ENCODE data around the gene LMTK3. TPM values are rescaled to one million over a fixed set of nuclear protein-coding genes. Genes with fewer than 3 reads are reported as not detected.

Gene LMTK3
- total RNA-seq, 1 experiment from 2014 or later: 15.9 TPM

DNA sequence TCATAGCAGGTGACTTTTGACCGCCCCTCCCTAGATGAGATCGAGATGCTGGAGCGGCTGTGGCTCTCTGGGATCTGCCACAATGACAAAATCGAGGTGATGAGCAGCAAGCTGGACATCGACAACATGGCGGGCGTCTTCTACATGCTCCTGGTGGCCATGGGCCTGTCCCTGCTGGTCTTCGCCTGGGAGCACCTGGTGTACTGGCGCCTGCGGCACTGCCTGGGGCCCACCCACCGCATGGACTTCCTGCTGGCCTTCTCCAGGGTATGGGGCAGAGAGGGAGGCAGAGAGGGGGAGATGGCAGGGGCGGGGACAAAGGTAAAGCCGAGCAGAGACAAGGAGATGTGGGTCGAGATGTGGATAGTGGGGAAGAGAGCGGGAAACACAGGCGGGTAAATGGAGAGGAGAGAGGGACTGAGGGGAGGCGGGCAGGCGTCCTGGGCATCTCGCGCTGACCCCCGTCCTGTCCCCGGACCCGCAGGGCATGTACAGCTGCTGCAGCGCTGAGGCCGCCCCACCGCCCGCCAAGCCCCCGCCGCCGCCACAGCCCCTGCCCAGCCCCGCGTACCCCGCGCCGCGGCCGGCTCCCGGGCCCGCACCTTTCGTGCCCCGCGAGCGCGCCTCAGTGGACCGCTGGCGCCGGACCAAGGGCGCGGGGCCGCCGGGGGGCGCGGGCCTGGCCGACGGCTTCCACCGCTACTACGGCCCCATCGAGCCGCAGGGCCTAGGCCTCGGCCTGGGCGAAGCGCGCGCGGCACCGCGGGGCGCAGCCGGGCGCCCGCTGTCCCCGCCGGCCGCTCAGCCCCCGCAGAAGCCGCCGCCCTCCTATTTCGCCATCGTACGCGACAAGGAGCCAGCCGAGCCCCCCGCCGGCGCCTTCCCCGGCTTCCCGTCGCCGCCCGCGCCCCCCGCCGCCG, 69.3 kb downstream of the LMTK3 start:
- Mint-ChIP-seq H3K4me3 (peak overlapping the region; percentile 36), H3K27ac (no peak overlapping the region), H3K27me3 (ENCODE audit: low read depth) (peaks cover 19% of the 10 kb centered on the region), H3K9me3 (no peaks in the 10 kb centered on the region), H3K4me1 (peaks cover 23% of the 10 kb centered on the region), H3K36me3 (peaks cover 6% of the 10 kb centered on the region)
- CTCF ChIA-PET: interaction anchor here (0.9 to 1.4 kb wide), 5 partner anchors 23 to 147 kb away, joined by 3 to 11 read pairs (median 3); partner anchors contain the start of gene KDELR1
- ATAC-seq (0 out of 2 replicates have a peak, but pooled peaks have one; percentile 1), DNase-seq (ENCODE audit: low spot score) (peak; percentile 27)
- TF ChIP-seq EMX1 (CRISPR knock-in tag; IDR thresholded peaks at IDR 0.05) (no peak), E2F4 (CRISPR knock-in tag; IDR thresholded peaks at IDR 0.05; ENCODE audit: borderline replicate concordance, low read depth) (no peak), USF1 (CRISPR knock-in tag; IDR thresholded peaks at IDR 0.05) (no peak), SMAD3 (CRISPR knock-in tag; IDR thresholded peaks at IDR 0.05; ENCODE audit: borderline replicate concordance) (no peak), ZNF281 (CRISPR knock-in tag; IDR thresholded peaks at IDR 0.05) (no peak)
- TF ChIP-seq, protein P1, sequence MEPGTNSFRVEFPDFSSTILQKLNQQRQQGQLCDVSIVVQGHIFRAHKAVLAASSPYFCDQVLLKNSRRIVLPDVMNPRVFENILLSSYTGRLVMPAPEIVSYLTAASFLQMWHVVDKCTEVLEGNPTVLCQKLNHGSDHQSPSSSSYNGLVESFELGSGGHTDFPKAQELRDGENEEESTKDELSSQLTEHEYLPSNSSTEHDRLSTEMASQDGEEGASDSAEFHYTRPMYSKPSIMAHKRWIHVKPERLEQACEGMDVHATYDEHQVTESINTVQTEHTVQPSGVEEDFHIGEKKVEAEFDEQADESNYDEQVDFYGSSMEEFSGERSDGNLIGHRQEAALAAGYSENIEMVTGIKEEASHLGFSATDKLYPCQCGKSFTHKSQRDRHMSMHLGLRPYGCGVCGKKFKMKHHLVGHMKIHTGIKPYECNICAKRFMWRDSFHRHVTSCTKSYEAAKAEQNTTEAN (CRISPR knock-in tag; IDR thresholded peaks at IDR 0.05): no peak
- POLR2A ChIA-PET: no interaction called here

- Mint-ChIP-seq H3K4me3 (no peak overlapping the region; the same call in 1 of the 2 replicates), H3K36me3 (peaks cover 3% of the 10 kb centered on the region), H3K4me1 (peaks cover 22% of the 10 kb centered on the region), H3K27me3 (ENCODE audit: low read depth) (peaks cover 19% of the 10 kb centered on the region), H3K27ac (no peak overlapping the region), H3K9me3 (no peaks in the 10 kb centered on the region)
- DNase-seq (ENCODE audit: low spot score) (no peak), ATAC-seq (no peak)
- CTCF ChIA-PET: interaction anchor here (0.7 to 1.3 kb wide), 5 partner anchors 20 to 142 kb away, joined by 3 to 4 read pairs (median 3); partner anchors contain the start of gene KDELR1
- TF ChIP-seq, protein P2, sequence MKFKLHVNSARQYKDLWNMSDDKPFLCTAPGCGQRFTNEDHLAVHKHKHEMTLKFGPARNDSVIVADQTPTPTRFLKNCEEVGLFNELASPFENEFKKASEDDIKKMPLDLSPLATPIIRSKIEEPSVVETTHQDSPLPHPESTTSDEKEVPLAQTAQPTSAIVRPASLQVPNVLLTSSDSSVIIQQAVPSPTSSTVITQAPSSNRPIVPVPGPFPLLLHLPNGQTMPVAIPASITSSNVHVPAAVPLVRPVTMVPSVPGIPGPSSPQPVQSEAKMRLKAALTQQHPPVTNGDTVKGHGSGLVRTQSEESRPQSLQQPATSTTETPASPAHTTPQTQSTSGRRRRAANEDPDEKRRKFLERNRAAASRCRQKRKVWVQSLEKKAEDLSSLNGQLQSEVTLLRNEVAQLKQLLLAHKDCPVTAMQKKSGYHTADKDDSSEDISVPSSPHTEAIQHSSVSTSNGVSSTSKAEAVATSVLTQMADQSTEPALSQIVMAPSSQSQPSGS (CRISPR knock-in tag; IDR thresholded peaks at IDR 0.05; ENCODE audit: borderline replicate concordance, low read depth): no peak
- peak; percentile 57; the same call in 1 of the 2 replicates for TF ChIP-seq ZNF121 (CRISPR knock-in tag; IDR thresholded peaks at IDR 0.05)
- no peak for TF ChIP-seq ZNF671 (CRISPR knock-in tag; IDR thresholded peaks at IDR 0.05)
- no peak for TF ChIP-seq PRDM15 (CRISPR knock-in tag; IDR thresholded peaks at IDR 0.05)
- TF ChIP-seq ZNF263 (CRISPR knock-in tag; IDR thresholded peaks at IDR 0.05; ENCODE audit: low read depth): no peak
- TF ChIP-seq ESRRA (CRISPR knock-in tag; IDR thresholded peaks at IDR 0.05; ENCODE audit: borderline replicate concordance): no peak
- POLR2A ChIA-PET: interaction anchor here (0.7 kb wide), 2 partner anchors 578 to 1276 kb away, joined by 3 to 6 read pairs; no protein-coding TSS in a partner anchor
These were observed 70.1 kb downstream of the LMTK3 start for GRCh38 chr19:48441360-48442050.

Measured in WTC11 (cell line).